ENCODE data around the gene DPEP1.

Gene DPEP1

GRCh38 chr16:89595330-89596060 is 17.9 kb upstream of the DPEP1 start:
- Histone ChIP-seq H3K4me1 (ENCODE audit: control insufficient read depth, insufficient read depth, low read length) (no peaks in the 10 kb centered on the region), H3K36me3 (ENCODE audit: control insufficient read depth, insufficient read depth, low read length) (no peaks in the 10 kb centered on the region), H3K4me3 (ENCODE audit: low read length) (no peak overlapping the region), H3K27me3 (ENCODE audit: control insufficient read depth, insufficient read depth, low read length) (no peaks in the 10 kb centered on the region), H3K9ac (ENCODE audit: low read length) (no peak overlapping the region), H3K9me3 (ENCODE audit: control insufficient read depth, low read length) (no peaks in the 10 kb centered on the region)

- Histone ChIP-seq H3K9ac (ENCODE audit: low read length) (no peak overlapping the region), H3K4me1 (ENCODE audit: control insufficient read depth, insufficient read depth, low read length) (no peaks in the 10 kb centered on the region), H3K9me3 (ENCODE audit: control insufficient read depth, low read length) (no peaks in the 10 kb centered on the region), H3K4me3 (ENCODE audit: low read length) (no peak overlapping the region), H3K27me3 (ENCODE audit: control insufficient read depth, insufficient read depth, low read length) (no peaks in the 10 kb centered on the region), H3K36me3 (ENCODE audit: control insufficient read depth, insufficient read depth, low read length) (no peaks in the 10 kb centered on the region)
Measured at GRCh38 chr16:89596061-89596689, 17.3 kb upstream of the DPEP1 start.

GRCh38 chr16:89596957-89597649 is 16.3 kb upstream of the DPEP1 start:
- Histone ChIP-seq H3K27me3 (ENCODE audit: control insufficient read depth, insufficient read depth, low read length) (no peaks in the 10 kb centered on the region), H3K4me1 (ENCODE audit: control insufficient read depth, insufficient read depth, low read length) (no peaks in the 10 kb centered on the region), H3K9me3 (ENCODE audit: control insufficient read depth, low read length) (no peaks in the 10 kb centered on the region), H3K4me3 (ENCODE audit: low read length) (no peak overlapping the region), H3K36me3 (ENCODE audit: control insufficient read depth, insufficient read depth, low read length) (no peaks in the 10 kb centered on the region), H3K9ac (ENCODE audit: low read length) (no peak overlapping the region)

- no peak overlapping the region for H3K9ac ChIP-seq (ENCODE audit: low read length)
- H3K4me3 ChIP-seq (ENCODE audit: low read length): no peak overlapping the region
- no peaks in the 10 kb centered on the region for H3K4me1 ChIP-seq (ENCODE audit: control insufficient read depth, insufficient read depth, low read length)
- H3K36me3 ChIP-seq (ENCODE audit: control insufficient read depth, insufficient read depth, low read length): no peaks in the 10 kb centered on the region
- peaks cover 7% of the 10 kb centered on the region for H3K27me3 ChIP-seq (ENCODE audit: control insufficient read depth, insufficient read depth, low read length)
- H3K9me3 ChIP-seq (ENCODE audit: control insufficient read depth, low read length): no peaks in the 10 kb centered on the region
Measured at GRCh38 chr16:89598199-89598598, 15.2 kb upstream of the DPEP1 start.

GRCh38 chr16:89599451-89599858 is 14.0 kb upstream of the DPEP1 start:
- Histone ChIP-seq H3K9ac (ENCODE audit: low read length) (no peak overlapping the region), H3K27me3 (ENCODE audit: control insufficient read depth, insufficient read depth, low read length) (peaks cover 7% of the 10 kb centered on the region), H3K4me1 (ENCODE audit: control insufficient read depth, insufficient read depth, low read length) (no peaks in the 10 kb centered on the region), H3K36me3 (ENCODE audit: control insufficient read depth, insufficient read depth, low read length) (no peaks in the 10 kb centered on the region), H3K9me3 (ENCODE audit: control insufficient read depth, low read length) (no peaks in the 10 kb centered on the region), H3K4me3 (ENCODE audit: low read length) (no peak overlapping the region)

DNA sequence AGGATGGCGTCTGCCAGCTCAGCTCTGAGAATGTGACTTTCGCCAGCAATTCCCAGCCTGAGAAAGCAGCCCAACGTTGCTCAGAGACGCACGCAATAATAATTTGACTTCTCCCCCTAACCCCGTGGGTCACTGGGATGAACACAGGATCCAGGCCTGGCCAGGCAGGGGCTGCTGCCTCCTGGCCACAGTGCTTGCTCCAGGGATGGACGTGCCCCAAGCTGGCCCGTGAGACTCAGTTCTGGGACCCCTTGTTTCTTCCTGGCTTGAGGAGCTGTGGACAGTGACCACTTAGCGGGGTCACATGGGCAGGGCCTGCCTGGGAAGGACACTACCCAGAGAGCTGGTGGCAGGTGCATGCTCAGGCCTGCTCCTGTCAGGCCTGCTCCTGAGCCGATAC is 13.5 kb upstream of the DPEP1 start:
- Histone ChIP-seq H3K27me3 (ENCODE audit: control insufficient read depth, insufficient read depth, low read length) (peaks cover 7% of the 10 kb centered on the region), H3K36me3 (ENCODE audit: control insufficient read depth, insufficient read depth, low read length) (no peaks in the 10 kb centered on the region), H3K9me3 (ENCODE audit: control insufficient read depth, low read length) (no peaks in the 10 kb centered on the region), H3K4me3 (ENCODE audit: low read length) (no peak overlapping the region), H3K4me1 (ENCODE audit: control insufficient read depth, insufficient read depth, low read length) (no peaks in the 10 kb centered on the region), H3K9ac (ENCODE audit: low read length) (no peak overlapping the region)

- no peak overlapping the region for H3K9ac ChIP-seq (ENCODE audit: low read length)
- peaks cover 7% of the 10 kb centered on the region for H3K27me3 ChIP-seq (ENCODE audit: control insufficient read depth, insufficient read depth, low read length)
- no peaks in the 10 kb centered on the region for H3K36me3 ChIP-seq (ENCODE audit: control insufficient read depth, insufficient read depth, low read length)
- no peaks in the 10 kb centered on the region for H3K9me3 ChIP-seq (ENCODE audit: control insufficient read depth, low read length)
- no peaks in the 10 kb centered on the region for H3K4me1 ChIP-seq (ENCODE audit: control insufficient read depth, insufficient read depth, low read length)
- no peak overlapping the region for H3K4me3 ChIP-seq (ENCODE audit: low read length)
Measured at GRCh38 chr16:89600427-89600826, 13.0 kb upstream of the DPEP1 start.

- Histone ChIP-seq H3K9me3 (ENCODE audit: control insufficient read depth, low read length) (no peaks in the 10 kb centered on the region), H3K4me1 (ENCODE audit: control insufficient read depth, insufficient read depth, low read length) (no peaks in the 10 kb centered on the region), H3K27me3 (ENCODE audit: control insufficient read depth, insufficient read depth, low read length) (peaks cover 7% of the 10 kb centered on the region), H3K4me3 (ENCODE audit: low read length) (no peak overlapping the region), H3K9ac (ENCODE audit: low read length) (no peak overlapping the region), H3K36me3 (ENCODE audit: control insufficient read depth, insufficient read depth, low read length) (no peaks in the 10 kb centered on the region)
Measured at GRCh38 chr16:89600956-89601355, 12.5 kb upstream of the DPEP1 start.

DNA sequence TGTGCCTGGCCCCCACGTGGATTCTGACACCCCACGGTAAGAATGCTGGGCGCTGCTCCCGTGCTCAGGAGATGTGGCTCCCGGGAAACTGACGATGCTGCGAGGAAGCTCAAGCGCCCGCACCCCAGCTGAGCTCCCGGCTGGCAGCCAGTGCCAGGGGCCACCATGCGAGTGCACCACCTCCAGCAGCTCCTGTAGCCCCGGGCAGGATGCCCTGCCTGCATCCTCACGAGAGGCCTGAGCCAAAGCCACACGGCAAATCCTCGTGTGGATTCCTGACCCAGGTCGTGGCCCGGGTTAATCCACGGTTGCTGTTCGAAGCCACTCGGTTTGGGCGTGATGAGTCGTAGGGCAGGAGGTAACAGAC is 11.6 kb upstream of the DPEP1 start:
- no peaks in the 10 kb centered on the region for H3K9me3 ChIP-seq (ENCODE audit: control insufficient read depth, low read length)
- H3K36me3 ChIP-seq (ENCODE audit: control insufficient read depth, insufficient read depth, low read length): no peaks in the 10 kb centered on the region
- no peak overlapping the region for H3K4me3 ChIP-seq (ENCODE audit: low read length)
- H3K9ac ChIP-seq (ENCODE audit: low read length): no peak overlapping the region
- H3K27me3 ChIP-seq (ENCODE audit: control insufficient read depth, insufficient read depth, low read length): peaks cover 7% of the 10 kb centered on the region
- H3K4me1 ChIP-seq (ENCODE audit: control insufficient read depth, insufficient read depth, low read length): no peaks in the 10 kb centered on the region

GRCh38 chr16:89602273-89602951 is 11.0 kb upstream of the DPEP1 start:
- Histone ChIP-seq H3K36me3 (ENCODE audit: control insufficient read depth, insufficient read depth, low read length) (no peaks in the 10 kb centered on the region), H3K9me3 (ENCODE audit: control insufficient read depth, low read length) (no peaks in the 10 kb centered on the region), H3K4me3 (ENCODE audit: low read length) (no peak overlapping the region), H3K9ac (ENCODE audit: low read length) (no peak overlapping the region), H3K4me1 (ENCODE audit: control insufficient read depth, insufficient read depth, low read length) (no peaks in the 10 kb centered on the region), H3K27me3 (ENCODE audit: control insufficient read depth, insufficient read depth, low read length) (peaks cover 7% of the 10 kb centered on the region)

GRCh38 chr16:89602952-89603590 is 10.4 kb upstream of the DPEP1 start:
- Histone ChIP-seq H3K27me3 (ENCODE audit: control insufficient read depth, insufficient read depth, low read length) (peaks cover 12% of the 10 kb centered on the region), H3K9me3 (ENCODE audit: control insufficient read depth, low read length) (no peaks in the 10 kb centered on the region), H3K4me1 (ENCODE audit: control insufficient read depth, insufficient read depth, low read length) (no peaks in the 10 kb centered on the region), H3K36me3 (ENCODE audit: control insufficient read depth, insufficient read depth, low read length) (no peaks in the 10 kb centered on the region), H3K9ac (ENCODE audit: low read length) (no peak overlapping the region), H3K4me3 (ENCODE audit: low read length) (no peak overlapping the region)
